ENCODE results near the gene ACTL9. TPM values are rescaled to one million over a fixed set of nuclear protein-coding genes. Genes with fewer than 3 reads are reported as not detected.

The ACTL9 gene
- total RNA-seq, 1 donor from 2014 or later: not detected

DNA sequence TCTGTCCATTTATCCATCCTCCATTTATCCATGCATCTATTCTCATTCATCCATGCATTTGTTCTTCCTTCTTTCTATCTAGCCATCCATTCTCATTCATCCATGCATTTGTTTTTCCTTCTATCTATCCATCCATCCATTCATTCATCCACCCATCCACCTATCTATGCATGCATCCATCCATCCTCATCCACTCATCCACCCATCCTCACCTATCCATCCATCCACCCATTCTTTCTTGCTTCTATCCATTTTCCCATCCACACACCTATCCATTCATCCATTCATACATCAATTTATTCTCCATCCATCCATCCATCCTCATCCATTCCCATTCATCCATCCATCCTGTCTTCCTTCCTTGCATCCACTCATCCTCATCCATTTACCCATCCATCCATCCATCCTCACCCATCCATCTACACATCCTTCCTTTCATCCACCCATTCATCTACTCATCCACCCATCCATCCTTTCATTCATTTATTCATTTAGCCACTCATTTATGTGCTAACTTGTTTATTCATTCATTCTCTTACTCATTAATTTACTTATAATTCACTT, 20.3 kb downstream of the ACTL9 start:
- Mint-ChIP-seq H3K4me1 (ENCODE audit: low read depth) (no peaks in the 10 kb centered on the region), H3K27ac (no peak overlapping the region), H3K27me3 (peaks cover 2% of the 10 kb centered on the region), H3K9me3 (ENCODE audit: low read depth) (peaks cover 15% of the 10 kb centered on the region), H3K36me3 (ENCODE audit: insufficient read depth) (no peaks in the 10 kb centered on the region), H3K4me3 (ENCODE audit: low read depth) (no peak overlapping the region)
- DNase-seq (ENCODE audit: low spot score, unreplicated experiment): no peak
- TF ChIP-seq, protein P1, sequence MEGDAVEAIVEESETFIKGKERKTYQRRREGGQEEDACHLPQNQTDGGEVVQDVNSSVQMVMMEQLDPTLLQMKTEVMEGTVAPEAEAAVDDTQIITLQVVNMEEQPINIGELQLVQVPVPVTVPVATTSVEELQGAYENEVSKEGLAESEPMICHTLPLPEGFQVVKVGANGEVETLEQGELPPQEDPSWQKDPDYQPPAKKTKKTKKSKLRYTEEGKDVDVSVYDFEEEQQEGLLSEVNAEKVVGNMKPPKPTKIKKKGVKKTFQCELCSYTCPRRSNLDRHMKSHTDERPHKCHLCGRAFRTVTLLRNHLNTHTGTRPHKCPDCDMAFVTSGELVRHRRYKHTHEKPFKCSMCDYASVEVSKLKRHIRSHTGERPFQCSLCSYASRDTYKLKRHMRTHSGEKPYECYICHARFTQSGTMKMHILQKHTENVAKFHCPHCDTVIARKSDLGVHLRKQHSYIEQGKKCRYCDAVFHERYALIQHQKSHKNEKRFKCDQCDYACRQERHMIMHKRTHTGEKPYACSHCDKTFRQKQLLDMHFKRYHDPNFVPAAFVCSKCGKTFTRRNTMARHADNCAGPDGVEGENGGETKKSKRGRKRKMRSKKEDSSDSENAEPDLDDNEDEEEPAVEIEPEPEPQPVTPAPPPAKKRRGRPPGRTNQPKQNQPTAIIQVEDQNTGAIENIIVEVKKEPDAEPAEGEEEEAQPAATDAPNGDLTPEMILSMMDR (IDR thresholded peaks at IDR 0.05; ENCODE audit: unreplicated experiment): no peak

DNA sequence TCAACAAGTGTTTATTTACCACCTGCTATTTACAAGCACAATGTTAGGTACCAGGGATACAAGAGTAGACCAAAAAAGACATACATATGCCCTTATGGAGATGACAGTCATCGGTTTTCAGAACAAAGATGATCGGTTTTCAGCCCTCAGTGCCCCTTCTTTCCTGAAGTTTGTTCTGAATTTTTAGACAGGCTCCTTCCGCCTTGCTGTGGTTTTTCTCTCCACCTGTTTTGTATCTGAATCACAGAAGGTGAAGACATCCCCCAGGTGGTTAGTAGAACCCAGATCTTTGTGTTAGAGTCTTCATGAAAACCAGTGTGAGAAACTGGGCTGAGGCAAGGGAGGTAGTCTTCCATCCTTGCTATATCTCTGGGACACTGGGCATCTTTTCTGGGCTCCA, 23.5 kb downstream of the ACTL9 start:
- no peak overlapping the region for H3K27ac Mint-ChIP-seq
- peaks cover 11% of the 10 kb centered on the region for H3K9me3 Mint-ChIP-seq (ENCODE audit: low read depth)
- no peak overlapping the region for H3K4me3 Mint-ChIP-seq (ENCODE audit: low read depth)
- H3K4me1 Mint-ChIP-seq (ENCODE audit: low read depth): no peaks in the 10 kb centered on the region
- TF ChIP-seq, protein P1 (IDR thresholded peaks at IDR 0.05; ENCODE audit: unreplicated experiment): no peak
- no peak for DNase-seq (ENCODE audit: low spot score, unreplicated experiment)
- H3K27me3 Mint-ChIP-seq: peaks cover 2% of the 10 kb centered on the region
- no peaks in the 10 kb centered on the region for H3K36me3 Mint-ChIP-seq (ENCODE audit: insufficient read depth)

DNA sequence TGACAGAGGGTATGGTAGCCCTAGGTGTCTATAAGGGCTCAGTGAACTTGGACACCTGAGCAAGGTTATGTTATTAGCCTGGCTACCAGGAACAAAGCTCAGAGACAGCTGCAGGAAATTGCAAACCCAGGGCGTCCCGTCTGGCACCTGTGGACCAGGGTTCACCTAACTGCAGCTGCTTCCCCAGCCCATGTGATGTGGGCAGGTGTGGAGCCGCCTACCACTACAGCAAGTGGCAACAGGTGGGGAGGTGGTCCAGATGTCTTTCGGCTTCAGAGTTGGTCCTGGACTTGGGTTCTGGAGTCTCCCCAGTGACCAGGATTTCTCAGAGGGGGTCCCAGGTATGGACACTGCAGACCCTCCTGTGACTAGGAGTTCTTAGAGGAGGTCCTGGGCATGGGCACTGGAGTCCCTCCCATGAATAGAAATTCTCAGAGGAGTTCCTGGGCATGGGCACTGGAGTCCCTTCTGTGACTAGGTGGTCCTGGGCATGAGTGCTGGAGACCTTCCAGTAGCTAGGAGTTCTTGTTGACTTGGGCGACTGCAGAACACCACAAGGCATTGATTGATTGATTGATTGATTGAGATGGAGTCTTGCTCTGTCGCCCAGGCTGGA, 25.2 kb downstream of the ACTL9 start:
- Mint-ChIP-seq H3K4me3 (ENCODE audit: low read depth) (no peak overlapping the region), H3K4me1 (ENCODE audit: low read depth) (no peaks in the 10 kb centered on the region), H3K27ac (no peak overlapping the region), H3K9me3 (ENCODE audit: low read depth) (peaks cover 7% of the 10 kb centered on the region), H3K27me3 (peaks cover 2% of the 10 kb centered on the region), H3K36me3 (ENCODE audit: insufficient read depth) (no peaks in the 10 kb centered on the region)
- TF ChIP-seq, protein P1 (IDR thresholded peaks at IDR 0.05; ENCODE audit: unreplicated experiment): no peak
- DNase-seq (ENCODE audit: low spot score, unreplicated experiment): no peak

DNA sequence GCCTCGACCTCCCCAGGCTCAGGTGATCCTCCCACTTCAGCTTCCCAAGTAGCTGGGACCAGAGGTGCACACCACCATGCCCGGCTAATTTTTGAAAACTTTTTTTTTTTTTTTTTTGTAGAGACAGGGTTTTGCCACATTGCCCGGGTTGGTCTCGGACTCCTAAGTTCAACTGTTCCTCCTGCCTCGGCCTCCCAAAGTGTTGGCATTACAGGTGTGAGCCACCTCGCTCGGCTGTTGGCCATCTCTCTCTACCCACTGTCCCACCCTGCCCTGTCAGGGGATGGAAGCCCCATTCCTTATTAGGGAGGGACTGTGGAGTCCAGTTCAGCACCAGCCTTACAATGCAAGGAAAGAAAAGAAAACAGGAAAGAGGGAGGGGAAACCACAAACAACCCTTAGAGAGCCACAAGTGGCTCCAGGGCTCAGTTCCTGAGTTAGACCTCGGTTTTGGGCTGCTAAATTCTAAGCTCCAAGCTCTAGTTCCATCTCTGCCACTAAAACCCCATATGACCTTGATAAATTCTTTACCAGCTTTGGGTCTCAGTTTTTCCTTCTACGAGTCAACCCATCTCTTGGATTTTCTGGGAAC, 31.7 kb downstream of the ACTL9 start:
- H3K4me1 Mint-ChIP-seq (ENCODE audit: low read depth): no peaks in the 10 kb centered on the region
- no peak for DNase-seq (ENCODE audit: low spot score, unreplicated experiment)
- TF ChIP-seq, protein P1 (IDR thresholded peaks at IDR 0.05; ENCODE audit: unreplicated experiment): no peak
- no peak overlapping the region for H3K4me3 Mint-ChIP-seq (ENCODE audit: low read depth)
- no peaks in the 10 kb centered on the region for H3K9me3 Mint-ChIP-seq (ENCODE audit: low read depth)
- H3K27ac Mint-ChIP-seq: no peak overlapping the region
- no peaks in the 10 kb centered on the region for H3K36me3 Mint-ChIP-seq (ENCODE audit: insufficient read depth)
- H3K27me3 Mint-ChIP-seq: peaks cover 18% of the 10 kb centered on the region

DNA sequence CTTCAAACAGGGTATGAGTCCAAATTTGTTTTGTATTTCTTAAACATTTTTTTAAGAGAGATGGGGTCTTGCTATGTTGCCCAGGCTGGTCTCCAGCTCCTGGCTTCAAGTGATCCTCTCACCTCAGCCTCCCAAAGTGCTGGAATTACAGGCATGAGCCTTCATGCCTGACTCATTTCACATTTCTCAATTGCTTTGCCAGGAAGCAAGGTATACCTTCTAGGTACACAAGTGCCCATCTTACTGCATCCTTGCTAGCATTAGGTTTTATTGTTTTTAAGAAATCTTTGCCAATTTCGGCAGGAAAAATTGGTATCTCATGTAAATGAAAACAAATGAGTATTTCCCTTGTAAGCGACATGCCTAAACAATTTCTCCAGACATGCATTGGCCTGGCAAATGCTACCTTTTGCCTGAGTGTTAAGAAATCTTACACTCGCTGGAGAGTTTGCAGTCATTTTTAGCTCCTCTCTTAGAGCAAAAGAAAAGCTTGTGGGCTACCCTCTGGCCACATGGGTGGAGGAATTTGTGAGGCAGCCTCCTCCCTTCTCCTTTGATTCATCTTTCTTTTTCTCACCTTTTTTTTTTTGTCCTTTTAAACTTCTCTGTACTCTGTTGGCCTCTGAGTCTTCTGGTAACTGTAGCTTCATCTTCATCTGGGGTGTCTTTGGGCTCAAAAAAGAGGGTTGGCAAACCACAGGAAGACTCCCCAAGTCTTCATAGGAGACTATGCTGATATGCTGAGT, 33.0 kb downstream of the ACTL9 start:
- peaks cover 23% of the 10 kb centered on the region for H3K27me3 Mint-ChIP-seq
- no peak overlapping the region for H3K4me3 Mint-ChIP-seq (ENCODE audit: low read depth)
- H3K4me1 Mint-ChIP-seq (ENCODE audit: low read depth): no peaks in the 10 kb centered on the region
- no peak overlapping the region for H3K27ac Mint-ChIP-seq
- no peaks in the 10 kb centered on the region for H3K9me3 Mint-ChIP-seq (ENCODE audit: low read depth)
- TF ChIP-seq, protein P1 (IDR thresholded peaks at IDR 0.05; ENCODE audit: unreplicated experiment): no peak
- H3K36me3 Mint-ChIP-seq (ENCODE audit: insufficient read depth): no peaks in the 10 kb centered on the region
- DNase-seq (ENCODE audit: low spot score, unreplicated experiment): no peak
